Activated naive CD4-positive, alpha-beta T cell treated with anti-CD3 and anti-CD28 coated beads, Interleukin-2, amount 50 U/mL, for 16 hours (primary cell): ENCODE measurements around the gene SH2B2.
"Not testable (repeated sequence)": the region's sequence is repeated elsewhere in the genome, so short reads cannot be mapped to it uniquely, and the experiment has no call there.

ENCODE experiments used
- DNase-seq: peaks from one replicate; pipeline ENCODE4 v3.0.0-alpha.2; 2020

The SH2B2 gene

GRCh38 chr7:102287111-102287980, 678 bp downstream of the SH2B2 start:
- no peak for DNase-seq

GRCh38 chr7:102287981-102288278, 1.3 kb downstream of the SH2B2 start:
- no peak for DNase-seq

GRCh38 chr7:102288285-102288930, 1.7 kb downstream of the SH2B2 start:
- no peak for DNase-seq

- no peak for DNase-seq
Observed at GRCh38 chr7:102289057-102289456, 2.4 kb downstream of the SH2B2 start.

GRCh38 chr7:102291056-102291915, 4.6 kb downstream of the SH2B2 start:
- peak; percentile 25 for DNase-seq

GRCh38 chr7:102291916-102292267, 5.2 kb downstream of the SH2B2 start:
- no peak for DNase-seq

GRCh38 chr7:102292813-102293798, 6.4 kb downstream of the SH2B2 start:
- DNase-seq: no peak

GRCh38 chr7:102294589-102294988, 7.9 kb downstream of the SH2B2 start:
- no peak for DNase-seq

- no peak for DNase-seq
Observed at GRCh38 chr7:102295346-102296178, 8.9 kb downstream of the SH2B2 start.

GRCh38 chr7:102296179-102296438, 9.4 kb downstream of the SH2B2 start:
- DNase-seq: no peak

GRCh38 chr7:102296514-102296913, 9.8 kb downstream of the SH2B2 start:
- DNase-seq: no peak

- no peak for DNase-seq
Observed at GRCh38 chr7:102297487-102298218, 11.0 kb downstream of the SH2B2 start.

- no peak for DNase-seq
Observed at GRCh38 chr7:102300643-102301221, 14.1 kb downstream of the SH2B2 start.

- DNase-seq: not testable (repeated sequence)
Observed at GRCh38 chr7:102301367-102301766, 14.7 kb downstream of the SH2B2 start.

GRCh38 chr7:102302025-102302424, 15.4 kb downstream of the SH2B2 start:
- no peak for DNase-seq

- no peak for DNase-seq
Observed at GRCh38 chr7:102303669-102304422, 17.2 kb downstream of the SH2B2 start.

GRCh38 chr7:102304668-102305067, 18.0 kb downstream of the SH2B2 start:
- DNase-seq: no peak

GRCh38 chr7:102305414-102306268, 19.0 kb downstream of the SH2B2 start:
- DNase-seq: no peak
